ENCODE data around the gene CENPU.
"Not testable (repeated sequence)": the region's sequence is repeated elsewhere in the genome, so short reads cannot be mapped to it uniquely, and the experiment has no call there.

CENPU gene

DNA sequence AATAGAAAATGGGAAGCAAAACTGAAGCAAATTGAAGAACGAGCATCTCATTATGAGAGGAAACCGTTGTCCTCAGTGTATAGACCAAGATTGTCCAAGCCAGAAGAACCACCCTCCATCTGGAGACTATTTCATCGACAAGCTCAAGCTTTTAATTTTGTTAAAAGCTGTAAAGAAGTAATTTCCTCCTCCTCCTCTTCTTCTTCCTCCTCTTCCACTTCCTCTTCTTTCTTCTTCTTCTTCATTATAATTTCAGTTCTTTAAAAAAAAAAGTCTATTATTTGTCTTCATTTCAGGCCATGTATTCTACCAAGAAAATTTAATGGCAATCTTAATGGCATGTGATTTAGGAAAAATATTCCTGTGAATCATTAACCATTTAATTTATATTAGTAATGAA, 76.8 kb downstream of the CENPU start:
- TF ChIP-seq, protein P1, sequence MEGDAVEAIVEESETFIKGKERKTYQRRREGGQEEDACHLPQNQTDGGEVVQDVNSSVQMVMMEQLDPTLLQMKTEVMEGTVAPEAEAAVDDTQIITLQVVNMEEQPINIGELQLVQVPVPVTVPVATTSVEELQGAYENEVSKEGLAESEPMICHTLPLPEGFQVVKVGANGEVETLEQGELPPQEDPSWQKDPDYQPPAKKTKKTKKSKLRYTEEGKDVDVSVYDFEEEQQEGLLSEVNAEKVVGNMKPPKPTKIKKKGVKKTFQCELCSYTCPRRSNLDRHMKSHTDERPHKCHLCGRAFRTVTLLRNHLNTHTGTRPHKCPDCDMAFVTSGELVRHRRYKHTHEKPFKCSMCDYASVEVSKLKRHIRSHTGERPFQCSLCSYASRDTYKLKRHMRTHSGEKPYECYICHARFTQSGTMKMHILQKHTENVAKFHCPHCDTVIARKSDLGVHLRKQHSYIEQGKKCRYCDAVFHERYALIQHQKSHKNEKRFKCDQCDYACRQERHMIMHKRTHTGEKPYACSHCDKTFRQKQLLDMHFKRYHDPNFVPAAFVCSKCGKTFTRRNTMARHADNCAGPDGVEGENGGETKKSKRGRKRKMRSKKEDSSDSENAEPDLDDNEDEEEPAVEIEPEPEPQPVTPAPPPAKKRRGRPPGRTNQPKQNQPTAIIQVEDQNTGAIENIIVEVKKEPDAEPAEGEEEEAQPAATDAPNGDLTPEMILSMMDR (conservative IDR thresholded peaks at IDR 0.05; ENCODE audit: low read depth), result no peak
- ChIA-PET CTCF (interaction anchor here (0.7 kb wide), 1 partner anchor 277 kb away, joined by 3 read pairs; no protein-coding TSS in a partner anchor), POLR2A (ENCODE audit: low non-redundant PET) (no interaction called here)
- no peak for DNase-seq (ENCODE audit: low spot score)
- H3K27ac ChIP-seq, result no peak overlapping the region

DNA sequence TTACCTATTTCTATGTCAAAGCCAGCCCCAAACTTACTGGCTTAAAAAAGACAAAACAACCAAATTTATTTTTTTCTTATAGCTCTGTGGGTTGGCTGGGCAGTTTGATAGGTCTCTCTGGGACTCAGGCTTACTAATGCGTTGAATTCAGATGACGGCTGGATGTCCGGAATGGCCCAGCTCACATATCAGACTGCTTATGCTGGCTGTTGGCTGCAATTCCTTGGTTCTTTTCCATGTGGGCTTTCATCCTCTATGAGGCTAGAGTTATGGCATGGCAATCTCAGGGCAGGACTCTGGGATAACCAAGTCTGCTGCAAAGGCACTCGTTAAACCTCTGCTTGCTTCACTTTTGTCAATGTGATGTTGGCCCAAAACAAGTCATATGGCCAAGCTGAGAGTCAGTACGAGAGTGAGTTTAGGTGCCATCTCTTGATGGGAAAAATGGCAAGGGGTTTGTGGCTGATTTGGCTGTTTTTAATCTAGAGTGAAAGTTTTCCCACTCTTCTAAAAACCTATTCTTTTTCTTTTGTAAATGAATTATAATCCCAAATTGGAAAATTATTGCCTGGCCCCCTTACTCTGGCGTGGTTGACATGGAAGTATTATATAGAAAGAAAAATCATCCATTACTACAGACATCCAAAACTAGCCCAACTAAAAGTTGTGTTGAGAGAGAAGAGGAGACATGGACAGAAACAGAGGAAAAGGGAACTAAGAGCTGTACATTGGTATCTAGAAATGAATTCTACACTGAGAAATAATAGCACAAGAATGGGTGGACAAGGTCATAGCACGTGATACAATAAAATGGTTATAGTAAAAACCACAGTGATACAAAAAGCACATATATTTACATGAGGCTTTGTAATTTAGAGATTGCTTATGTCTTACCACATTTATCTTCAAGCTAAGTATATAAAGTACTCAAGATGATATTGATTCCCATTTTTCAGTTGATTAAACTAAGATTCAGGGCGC, 77.7 kb downstream of the CENPU start:
- ChIA-PET POLR2A (ENCODE audit: low non-redundant PET) (no interaction called here), CTCF (no interaction called here)
- no peak for DNase-seq (ENCODE audit: low spot score)
- no peak overlapping the region for H3K27ac ChIP-seq
- TF ChIP-seq, protein P1 (conservative IDR thresholded peaks at IDR 0.05; ENCODE audit: low read depth), result no peak

DNA sequence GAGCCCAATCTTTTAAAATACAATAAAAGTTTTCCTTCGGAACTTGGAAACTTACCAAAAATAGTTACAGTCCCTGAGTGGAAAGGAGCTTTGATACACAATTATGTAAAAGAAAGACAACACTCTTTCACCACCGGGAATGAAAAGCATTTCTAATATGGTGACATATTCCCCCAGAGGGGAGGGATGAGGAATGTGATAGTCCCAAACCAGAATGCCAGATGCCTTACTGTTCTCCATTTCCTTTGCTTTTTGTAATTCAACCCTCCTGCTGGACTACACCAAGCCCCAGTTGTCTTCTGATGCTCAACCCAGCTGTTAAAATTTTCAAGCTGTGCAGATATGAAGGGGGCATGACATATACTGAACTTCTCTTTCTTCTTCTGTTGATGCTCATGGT, 80.2 kb downstream of the CENPU start:
- TF ChIP-seq, protein P1 (conservative IDR thresholded peaks at IDR 0.05; ENCODE audit: low read depth), result no peak

DNA sequence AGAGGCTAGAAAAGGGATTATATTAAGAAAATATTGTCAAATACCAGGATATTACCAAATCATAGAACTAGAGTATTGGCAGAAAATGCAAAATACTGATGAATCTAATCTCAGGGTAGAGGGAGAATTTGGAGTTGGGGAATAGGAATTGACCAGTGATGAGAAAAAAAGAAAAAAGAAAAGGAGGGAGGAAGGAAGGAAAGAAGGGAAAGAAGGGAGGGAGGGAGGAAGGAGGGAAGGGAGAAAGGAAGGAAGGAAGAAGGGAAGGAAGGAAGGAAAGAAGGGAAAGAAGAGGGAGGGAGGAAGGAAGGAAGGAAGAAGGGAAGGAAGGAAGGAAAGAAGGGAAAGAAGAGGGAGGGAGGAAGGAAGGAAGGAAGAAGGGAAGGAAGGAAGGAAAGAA, 81.2 kb downstream of the CENPU start:
- DNase-seq (ENCODE audit: low spot score); POLR2A ChIA-PET (ENCODE audit: low non-redundant PET); H3K27ac ChIP-seq; CTCF ChIA-PET: not testable (repeated sequence)

More for the DNA sequence above, 80.2 kb downstream of the CENPU start:
- POLR2A ChIA-PET (ENCODE audit: low non-redundant PET), result interaction anchor here (1.0 kb wide), 1 partner anchor 80 kb away, joined by 3 read pairs; the partner anchor contains the start of gene CENPU
- no peak overlapping the region for H3K27ac ChIP-seq
- DNase-seq (ENCODE audit: low spot score), result no peak
- CTCF ChIA-PET, result interaction anchor here (0.5 kb wide), 1 partner anchor 76 kb away, joined by 3 read pairs; no protein-coding TSS in a partner anchor

DNA sequence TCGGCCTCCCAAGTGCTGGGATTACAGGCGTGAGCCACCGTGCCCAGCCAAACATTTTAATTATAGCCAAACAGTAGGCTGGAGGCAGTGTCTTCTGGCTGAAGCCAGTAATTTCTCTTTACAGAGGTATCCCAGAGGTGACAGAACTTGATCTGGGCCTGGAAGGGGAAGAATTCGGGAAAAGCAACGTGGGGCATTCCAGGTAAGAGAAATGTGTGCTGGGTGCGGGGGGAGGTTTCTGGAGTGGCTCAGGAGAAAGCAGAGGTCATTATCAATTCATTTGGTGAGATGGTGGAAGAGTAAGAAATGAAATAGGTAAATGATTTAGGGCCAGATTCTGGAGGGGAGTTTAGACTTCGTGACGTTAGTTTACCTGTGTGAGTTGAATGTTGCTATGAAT, 82.0 kb downstream of the CENPU start:
- ChIA-PET POLR2A (ENCODE audit: low non-redundant PET) (no interaction called here), CTCF (no interaction called here)
- no peak overlapping the region for H3K27ac ChIP-seq
- TF ChIP-seq, protein P1 (conservative IDR thresholded peaks at IDR 0.05; ENCODE audit: low read depth), result no peak
- DNase-seq (ENCODE audit: low spot score), result no peak

DNA sequence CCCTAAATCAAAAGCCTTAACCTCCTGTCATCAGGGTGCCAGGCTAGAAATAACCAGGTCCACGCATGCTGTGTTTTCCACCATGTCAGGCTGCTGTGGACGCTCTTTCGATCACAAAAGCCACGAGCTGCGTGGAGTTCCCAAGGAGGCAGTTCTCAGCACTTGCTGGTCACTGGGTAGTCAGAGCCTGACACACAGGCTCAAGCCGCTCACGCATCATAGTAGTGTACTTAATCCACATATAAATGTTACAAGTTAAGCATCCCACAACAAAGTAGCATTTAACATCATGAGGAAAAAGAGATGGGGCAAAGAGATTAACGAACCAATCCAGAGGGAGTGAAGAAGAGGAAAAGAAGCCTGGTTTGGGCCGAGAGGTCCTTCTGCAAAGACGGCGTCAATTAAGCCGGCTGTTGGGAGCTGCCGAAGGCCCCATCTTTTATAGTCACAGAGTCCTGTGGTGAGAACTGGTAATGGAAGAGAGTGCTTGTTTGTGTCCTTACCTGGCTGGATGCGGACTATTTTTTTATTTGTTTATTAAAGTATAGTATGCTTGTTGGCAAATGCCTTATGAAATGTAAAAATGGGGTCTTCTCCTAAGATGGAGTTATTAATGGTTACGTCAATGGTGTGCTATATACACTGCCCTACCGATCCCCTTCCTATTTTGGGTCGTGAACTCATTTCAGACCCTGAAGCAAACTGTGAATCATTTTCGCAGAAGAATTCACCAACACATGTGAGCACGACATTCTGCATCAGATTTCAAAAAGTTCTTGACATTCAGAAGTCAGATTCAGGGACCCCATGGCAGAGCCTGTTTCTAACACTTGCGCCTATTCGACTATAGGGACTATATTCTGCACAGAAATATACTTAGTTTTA, 83.7 kb downstream of the CENPU start:
- ChIA-PET POLR2A (ENCODE audit: low non-redundant PET) (interaction anchor here (0.6 to 0.7 kb wide), 2 partner anchors 12 to 74 kb away, joined by 6 to 7 read pairs; no protein-coding TSS in a partner anchor), CTCF (interaction anchor here (0.5 to 0.6 kb wide), 3 partner anchors 18 to 886 kb away, joined by 3 to 6 read pairs (median 5); no protein-coding TSS in a partner anchor)
- no peak for DNase-seq (ENCODE audit: low spot score)
- H3K27ac ChIP-seq, result peak overlapping the region; percentile 95
- TF ChIP-seq, protein P1 (conservative IDR thresholded peaks at IDR 0.05; ENCODE audit: low read depth), result no peak

Data from RWPE1 (cell line).